ENCODE data around the gene CAMK2A.

Gene CAMK2A

DNA sequence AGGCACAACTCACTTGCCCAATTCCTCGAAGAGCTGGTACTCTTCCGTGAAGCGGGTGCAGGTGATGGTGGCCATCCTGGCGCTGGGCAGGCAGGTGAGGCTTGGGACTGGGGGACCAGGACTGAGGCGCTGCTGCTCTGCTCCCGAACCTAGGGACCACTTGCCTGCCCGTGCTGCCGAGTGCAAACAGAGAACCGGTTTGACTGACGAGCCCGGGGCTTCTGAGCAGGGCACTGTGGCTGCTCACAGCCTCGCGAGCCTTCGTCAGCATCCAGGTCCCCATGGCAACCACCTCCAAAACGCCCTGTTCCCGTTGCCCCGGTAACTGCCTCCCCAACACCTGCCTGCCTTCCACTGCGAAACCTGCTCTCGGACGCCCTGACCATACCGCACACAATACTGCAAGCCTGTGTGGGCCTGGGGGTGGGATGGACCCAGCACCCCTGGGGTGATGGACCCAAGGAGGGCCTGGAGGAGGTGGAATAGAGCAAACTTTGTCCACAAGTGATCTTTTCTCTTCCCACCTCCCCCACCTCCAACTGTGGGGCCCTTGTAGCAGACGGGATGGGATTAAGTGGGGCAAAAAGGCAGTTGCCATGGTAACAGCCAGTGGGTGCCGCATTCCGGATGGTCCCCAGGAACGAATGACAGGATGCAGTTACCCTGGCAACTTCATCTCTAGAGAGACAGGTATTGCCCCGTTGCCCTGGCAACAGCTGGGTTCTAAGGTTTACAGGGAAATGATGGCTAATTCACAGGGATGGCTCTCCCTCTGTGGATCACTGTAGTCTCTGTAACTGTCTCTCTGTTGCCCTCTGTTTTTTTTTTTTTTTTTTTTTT lies at the start of gene CAMK2A:
Gene CAMK2A, minus strand, starts transcription at position 223 of the 840 bp plus-strand sequence. Its CDS starts 148 bp downstream, at position 75.
- Mint-ChIP-seq H3K36me3 (ENCODE audit: low read depth) (no peaks in the 10 kb centered on the region), H3K9me3 (no peaks in the 10 kb centered on the region), H3K27me3 (no peaks in the 10 kb centered on the region), H3K4me1 (ENCODE audit: low read depth) (no peaks in the 10 kb centered on the region), H3K27ac (no peak within 1 kb of the TSS), H3K4me3 (no peak within 1 kb of the TSS)

DNA sequence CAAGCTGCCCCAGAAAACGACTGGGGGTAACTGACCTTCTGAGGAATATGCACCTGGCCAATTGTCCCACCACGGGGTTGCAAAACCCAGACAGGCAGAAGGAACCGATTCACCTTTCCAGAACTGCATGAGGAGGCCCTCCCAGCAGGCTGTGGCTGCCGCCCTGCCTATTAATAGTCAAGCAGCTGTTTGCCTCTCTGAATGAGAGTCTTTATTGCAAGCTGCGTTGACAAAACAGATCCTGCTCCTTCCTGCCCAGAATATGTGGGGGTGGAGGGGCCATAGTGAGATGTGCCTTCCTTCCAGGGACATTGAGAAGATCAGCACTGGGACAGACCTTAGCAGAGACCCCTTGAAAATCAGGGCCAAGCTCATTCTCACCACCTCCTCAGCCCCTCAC lies 49.6 kb upstream of the CAMK2A start:
- Mint-ChIP-seq H3K4me3 (no peak overlapping the region), H3K4me1 (ENCODE audit: low read depth) (peaks cover 11% of the 10 kb centered on the region), H3K36me3 (ENCODE audit: low read depth) (no peaks in the 10 kb centered on the region), H3K27ac (no peak overlapping the region), H3K27me3 (no peaks in the 10 kb centered on the region), H3K9me3 (no peaks in the 10 kb centered on the region)

DNA sequence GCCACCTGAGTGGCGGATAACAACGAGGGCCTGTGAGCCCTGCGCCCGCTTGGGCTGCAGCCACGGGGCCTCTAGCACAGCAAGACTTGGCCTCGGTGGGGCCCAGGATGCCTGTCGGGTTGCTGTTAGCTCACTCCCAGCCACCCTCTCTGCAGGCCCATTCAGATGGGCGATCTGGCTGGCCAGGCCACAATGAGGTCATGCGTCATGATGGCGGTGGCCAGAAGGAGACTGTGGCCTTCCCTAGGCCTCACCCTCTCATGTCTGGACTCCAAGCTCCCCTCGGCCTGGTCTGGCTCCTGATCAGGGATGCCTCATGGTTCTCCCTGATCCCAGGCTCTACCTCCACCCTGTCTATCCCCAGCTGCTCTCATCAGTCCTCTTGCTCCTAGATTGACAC lies 49.0 kb upstream of the CAMK2A start:
- H3K9me3 Mint-ChIP-seq: no peaks in the 10 kb centered on the region
- H3K4me3 Mint-ChIP-seq: no peak overlapping the region
- no peak overlapping the region for H3K27ac Mint-ChIP-seq
- peaks cover 11% of the 10 kb centered on the region for H3K4me1 Mint-ChIP-seq (ENCODE audit: low read depth)
- H3K27me3 Mint-ChIP-seq: no peaks in the 10 kb centered on the region
- no peaks in the 10 kb centered on the region for H3K36me3 Mint-ChIP-seq (ENCODE audit: low read depth)

DNA sequence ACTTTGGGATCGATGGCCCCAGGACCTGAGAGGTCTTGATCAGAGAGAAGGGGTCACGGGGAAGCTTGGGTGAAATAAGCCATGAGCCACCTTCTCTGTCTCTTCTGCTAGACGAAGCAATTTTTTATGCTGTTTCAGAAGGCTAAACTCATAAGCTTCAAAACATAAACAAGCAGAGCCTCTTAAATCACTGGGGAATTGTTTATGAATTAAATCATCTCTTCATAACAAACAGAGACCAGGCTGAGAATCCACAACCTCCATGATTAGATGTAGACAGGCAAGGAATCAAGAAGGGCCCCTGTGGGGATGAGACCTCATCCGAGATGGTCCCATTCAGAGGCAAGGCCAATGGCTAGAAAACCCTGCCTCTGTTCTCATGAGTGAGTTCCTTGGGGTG lies 46.2 kb upstream of the CAMK2A start:
- no peaks in the 10 kb centered on the region for H3K9me3 Mint-ChIP-seq
- H3K27ac Mint-ChIP-seq: no peak overlapping the region
- H3K27me3 Mint-ChIP-seq: no peaks in the 10 kb centered on the region
- no peaks in the 10 kb centered on the region for H3K36me3 Mint-ChIP-seq (ENCODE audit: low read depth)
- peaks cover 3% of the 10 kb centered on the region for H3K4me1 Mint-ChIP-seq (ENCODE audit: low read depth)
- no peak overlapping the region for H3K4me3 Mint-ChIP-seq

DNA sequence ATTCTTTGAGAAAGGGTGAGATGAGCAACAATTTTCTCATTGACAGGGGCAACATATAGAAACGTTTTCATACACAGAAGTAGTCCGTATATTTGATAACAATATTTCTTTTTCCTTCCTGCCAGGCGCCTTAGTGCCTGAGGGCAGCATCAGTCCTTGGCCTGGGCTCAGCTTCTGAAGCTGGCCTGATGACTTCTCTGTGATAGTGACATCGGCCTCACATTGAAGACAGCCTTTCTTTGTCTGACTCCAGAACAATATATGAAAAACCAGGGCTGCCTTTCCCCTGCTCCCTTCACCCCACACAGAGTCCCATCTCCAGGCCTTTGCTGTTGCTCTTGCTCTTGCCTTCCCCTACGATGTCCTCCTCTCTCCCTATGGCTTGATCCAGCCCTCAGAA lies 43.8 kb upstream of the CAMK2A start:
- Mint-ChIP-seq H3K27me3 (no peaks in the 10 kb centered on the region), H3K27ac (no peak overlapping the region), H3K4me3 (no peak overlapping the region), H3K4me1 (ENCODE audit: low read depth) (no peaks in the 10 kb centered on the region), H3K36me3 (ENCODE audit: low read depth) (no peaks in the 10 kb centered on the region), H3K9me3 (no peaks in the 10 kb centered on the region)

DNA sequence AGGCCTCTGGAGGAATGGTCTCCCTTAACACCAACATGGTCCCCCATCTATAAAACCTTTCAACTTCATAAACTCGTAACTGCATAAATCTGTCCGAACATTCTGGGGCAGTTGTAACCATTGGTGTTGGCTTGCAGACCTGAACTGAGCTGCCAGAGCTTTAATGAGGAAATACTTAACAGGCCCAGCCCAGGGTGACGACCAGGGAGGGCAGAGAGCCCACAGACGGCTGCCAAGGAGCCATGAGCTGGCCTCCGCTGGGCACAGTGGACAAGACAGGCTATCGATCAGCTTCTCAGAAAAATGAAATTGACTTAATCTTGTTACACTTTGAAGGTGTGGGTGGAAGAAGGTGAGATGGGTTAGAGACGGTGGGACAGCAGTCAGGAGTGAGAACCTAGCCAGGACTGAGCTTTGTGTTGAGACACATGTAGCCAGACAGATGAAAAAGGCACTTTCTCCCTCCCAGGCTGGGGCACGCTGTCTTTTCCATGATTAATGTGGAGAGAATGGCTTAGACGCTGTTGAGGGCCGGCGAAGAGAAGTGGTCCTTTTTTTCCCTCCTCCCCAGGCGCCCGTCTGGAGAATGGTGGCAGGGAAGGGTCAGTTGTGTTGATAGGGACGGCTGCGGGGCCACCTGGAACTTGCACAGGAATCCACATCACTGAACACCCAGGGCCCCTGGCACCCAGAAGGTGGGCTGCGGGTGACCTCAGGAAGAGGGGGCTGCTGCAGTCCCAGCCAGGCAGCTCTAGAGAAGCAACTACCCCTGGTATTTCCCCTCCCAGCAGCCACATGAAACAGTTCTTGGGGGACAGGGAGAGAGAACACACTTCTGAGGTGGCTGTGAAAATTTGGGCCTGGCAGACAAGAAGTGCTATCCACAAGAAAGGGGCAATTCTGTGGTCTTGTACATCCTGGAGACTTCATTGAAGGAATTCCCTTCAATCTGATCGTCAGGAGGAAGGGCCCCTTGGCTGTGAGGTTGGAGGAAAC lies 40.6 kb upstream of the CAMK2A start:
- Mint-ChIP-seq H3K27me3 (no peaks in the 10 kb centered on the region), H3K4me3 (no peak overlapping the region), H3K36me3 (ENCODE audit: low read depth) (no peaks in the 10 kb centered on the region), H3K27ac (no peak overlapping the region), H3K9me3 (no peaks in the 10 kb centered on the region), H3K4me1 (ENCODE audit: low read depth) (no peaks in the 10 kb centered on the region)

DNA sequence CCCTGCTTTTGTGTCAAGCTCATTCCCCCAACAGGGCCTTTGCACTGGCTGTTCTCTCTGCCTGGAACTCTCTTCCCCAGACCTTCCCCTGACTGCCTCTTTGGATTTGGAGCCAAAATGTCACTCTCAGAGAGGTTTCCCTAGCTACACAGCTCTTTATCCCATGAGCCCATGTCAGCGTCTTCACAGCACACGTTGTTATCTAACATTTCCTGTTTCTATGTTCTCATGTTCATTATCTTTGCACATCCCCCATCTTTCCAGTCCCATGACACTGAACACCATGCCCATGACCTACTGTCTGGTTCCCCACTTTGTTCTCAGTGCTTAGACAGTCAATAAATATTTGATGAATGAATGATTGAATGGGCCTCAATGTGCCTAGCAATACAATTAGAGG lies 39.5 kb upstream of the CAMK2A start:
- no peaks in the 10 kb centered on the region for H3K4me1 Mint-ChIP-seq (ENCODE audit: low read depth)
- no peaks in the 10 kb centered on the region for H3K9me3 Mint-ChIP-seq
- H3K36me3 Mint-ChIP-seq (ENCODE audit: low read depth): no peaks in the 10 kb centered on the region
- no peak overlapping the region for H3K4me3 Mint-ChIP-seq
- no peaks in the 10 kb centered on the region for H3K27me3 Mint-ChIP-seq
- no peak overlapping the region for H3K27ac Mint-ChIP-seq

DNA sequence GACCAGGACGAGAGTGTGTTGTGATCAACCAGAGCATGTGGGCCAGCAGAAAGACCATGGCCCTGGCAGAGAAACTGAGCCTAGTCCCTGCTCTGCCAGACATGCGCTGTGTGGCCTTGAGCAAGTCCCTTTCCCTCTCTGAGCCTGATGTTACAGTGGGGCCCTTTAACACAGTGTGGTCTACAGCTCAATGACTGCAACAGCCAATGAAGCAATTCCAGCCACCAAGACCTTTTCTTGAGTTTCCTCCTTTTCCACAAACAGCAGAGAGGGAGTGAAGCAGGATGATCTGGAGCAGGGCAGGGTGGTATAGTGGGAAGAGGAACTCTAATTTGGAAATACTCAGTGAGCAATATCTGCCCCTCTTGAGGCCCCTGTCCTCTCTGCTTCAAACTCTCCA lies 38.9 kb upstream of the CAMK2A start:
- H3K36me3 Mint-ChIP-seq (ENCODE audit: low read depth): no peaks in the 10 kb centered on the region
- no peak overlapping the region for H3K4me3 Mint-ChIP-seq
- no peaks in the 10 kb centered on the region for H3K27me3 Mint-ChIP-seq
- H3K27ac Mint-ChIP-seq: no peak overlapping the region
- no peaks in the 10 kb centered on the region for H3K4me1 Mint-ChIP-seq (ENCODE audit: low read depth)
- H3K9me3 Mint-ChIP-seq: no peaks in the 10 kb centered on the region

DNA sequence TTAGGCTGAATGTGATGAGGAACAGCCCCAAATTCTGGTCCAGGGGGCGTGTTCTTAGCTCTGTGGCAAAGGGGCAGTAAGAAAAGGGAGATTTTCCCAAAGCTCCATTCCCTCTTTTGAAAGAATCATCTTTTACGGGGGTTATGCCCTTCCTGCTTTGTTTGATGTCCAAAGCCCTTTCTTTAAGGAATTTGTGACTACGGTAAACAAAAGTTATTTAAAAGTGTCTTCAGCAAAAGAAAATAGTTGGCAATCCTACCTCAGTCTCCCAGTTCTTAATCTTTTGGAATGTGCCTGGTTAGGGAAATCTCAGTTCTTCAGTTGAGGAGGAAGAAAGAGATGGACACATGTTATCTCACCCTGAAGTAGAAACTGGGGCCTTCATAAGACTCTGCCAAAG lies 37.6 kb upstream of the CAMK2A start:
- Mint-ChIP-seq H3K4me3 (no peak overlapping the region), H3K9me3 (no peaks in the 10 kb centered on the region), H3K36me3 (ENCODE audit: low read depth) (no peaks in the 10 kb centered on the region), H3K27me3 (no peaks in the 10 kb centered on the region), H3K27ac (no peak overlapping the region), H3K4me1 (ENCODE audit: low read depth) (no peaks in the 10 kb centered on the region)

DNA sequence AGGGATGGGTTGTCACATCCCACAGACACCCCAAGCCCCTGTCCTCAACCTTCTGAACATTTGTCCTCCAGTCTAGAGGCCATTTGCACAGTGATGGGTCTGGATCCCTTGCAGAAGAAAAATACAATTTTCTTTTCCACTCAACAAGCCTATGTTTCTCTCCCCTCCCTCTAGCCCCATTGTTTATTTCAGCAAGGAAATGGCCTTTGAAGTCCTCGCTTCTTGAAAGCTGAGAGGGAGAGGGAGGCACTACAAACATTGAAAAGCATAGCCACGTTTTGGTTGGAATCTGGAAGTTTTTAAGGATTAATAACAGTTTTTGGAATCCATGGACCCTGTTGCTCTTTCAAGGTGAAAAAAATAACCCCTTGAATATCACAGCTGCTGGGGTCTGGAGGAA lies 37.1 kb upstream of the CAMK2A start:
- Mint-ChIP-seq H3K9me3 (peaks cover under 1% of the 10 kb centered on the region), H3K27ac (no peak overlapping the region), H3K4me1 (ENCODE audit: low read depth) (no peaks in the 10 kb centered on the region), H3K4me3 (no peak overlapping the region), H3K36me3 (ENCODE audit: low read depth) (no peaks in the 10 kb centered on the region), H3K27me3 (no peaks in the 10 kb centered on the region)

DNA sequence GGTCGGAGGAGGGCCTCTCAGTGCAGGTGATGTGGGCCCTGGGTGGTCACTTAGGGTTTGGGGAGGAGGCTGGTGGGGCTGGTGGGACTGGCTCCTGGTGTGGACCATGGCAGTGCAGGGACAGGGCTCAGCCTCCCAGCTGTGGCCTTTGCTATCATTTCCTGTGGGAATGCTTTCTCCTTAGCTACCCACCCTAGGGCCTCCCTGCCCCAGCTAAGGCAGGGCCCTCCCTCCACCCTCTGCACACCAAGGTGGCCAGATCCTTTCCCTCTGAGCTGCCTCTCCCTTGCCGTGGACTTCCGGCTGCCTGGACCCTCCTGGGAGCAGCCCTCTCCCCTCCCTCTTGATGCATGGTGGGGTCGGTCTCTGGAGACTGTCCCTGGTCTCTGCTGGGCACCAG lies 35.9 kb upstream of the CAMK2A start:
- Mint-ChIP-seq H3K27me3 (no peaks in the 10 kb centered on the region), H3K27ac (no peak overlapping the region)

DNA sequence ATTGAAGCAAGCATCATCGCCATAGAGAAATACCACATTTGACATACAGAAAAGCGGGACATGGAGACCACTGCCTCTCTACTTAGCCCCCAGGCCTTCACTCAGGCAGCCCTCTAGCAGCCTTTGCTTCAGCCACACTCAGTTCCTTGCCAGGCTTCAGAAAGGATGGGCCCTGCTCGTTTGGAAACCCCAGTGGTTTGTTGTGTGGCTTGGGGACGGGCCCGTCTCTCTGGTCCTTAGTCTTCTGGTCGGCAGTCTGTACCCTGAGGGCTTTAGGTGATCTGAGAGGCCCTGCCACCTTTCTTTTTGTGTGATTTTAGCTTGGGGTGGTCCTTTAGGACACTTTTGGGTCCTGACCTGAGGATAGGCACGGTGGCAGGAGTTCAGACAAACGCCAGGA lies 34.2 kb upstream of the CAMK2A start:
- no peak overlapping the region for H3K27ac Mint-ChIP-seq
- no peaks in the 10 kb centered on the region for H3K36me3 Mint-ChIP-seq (ENCODE audit: low read depth)
- no peaks in the 10 kb centered on the region for H3K4me1 Mint-ChIP-seq (ENCODE audit: low read depth)
- H3K9me3 Mint-ChIP-seq: peaks cover 4% of the 10 kb centered on the region
- no peak overlapping the region for H3K4me3 Mint-ChIP-seq
- H3K27me3 Mint-ChIP-seq: no peaks in the 10 kb centered on the region

More for the DNA sequence above, 35.9 kb upstream of the CAMK2A start:
- no peaks in the 10 kb centered on the region for H3K4me1 Mint-ChIP-seq (ENCODE audit: low read depth)
- H3K36me3 Mint-ChIP-seq (ENCODE audit: low read depth): no peaks in the 10 kb centered on the region
- no peak overlapping the region for H3K4me3 Mint-ChIP-seq
- peaks cover 4% of the 10 kb centered on the region for H3K9me3 Mint-ChIP-seq

DNA sequence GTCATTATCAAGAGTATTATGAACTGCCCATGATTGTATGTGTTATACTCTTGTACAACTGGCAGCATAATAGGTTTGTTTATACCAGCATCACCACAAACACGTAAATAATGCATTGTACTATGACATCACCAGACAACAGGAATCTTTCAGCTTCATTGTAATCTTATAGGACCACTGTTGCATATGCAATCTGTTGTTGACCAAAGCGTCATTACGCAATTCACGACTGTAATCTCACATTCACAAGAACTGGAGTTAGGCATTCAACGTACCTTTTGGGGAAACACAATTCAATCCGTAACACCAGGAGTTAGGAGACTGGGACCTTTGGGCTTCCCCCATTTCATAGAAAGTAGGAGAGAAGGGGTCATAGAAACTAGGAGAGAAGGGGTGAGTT lies 33.5 kb upstream of the CAMK2A start:
- no peak overlapping the region for H3K4me3 Mint-ChIP-seq
- H3K27me3 Mint-ChIP-seq: no peaks in the 10 kb centered on the region
- H3K27ac Mint-ChIP-seq: no peak overlapping the region
- H3K4me1 Mint-ChIP-seq (ENCODE audit: low read depth): no peaks in the 10 kb centered on the region
- H3K36me3 Mint-ChIP-seq (ENCODE audit: low read depth): no peaks in the 10 kb centered on the region
- peaks cover 4% of the 10 kb centered on the region for H3K9me3 Mint-ChIP-seq

DNA sequence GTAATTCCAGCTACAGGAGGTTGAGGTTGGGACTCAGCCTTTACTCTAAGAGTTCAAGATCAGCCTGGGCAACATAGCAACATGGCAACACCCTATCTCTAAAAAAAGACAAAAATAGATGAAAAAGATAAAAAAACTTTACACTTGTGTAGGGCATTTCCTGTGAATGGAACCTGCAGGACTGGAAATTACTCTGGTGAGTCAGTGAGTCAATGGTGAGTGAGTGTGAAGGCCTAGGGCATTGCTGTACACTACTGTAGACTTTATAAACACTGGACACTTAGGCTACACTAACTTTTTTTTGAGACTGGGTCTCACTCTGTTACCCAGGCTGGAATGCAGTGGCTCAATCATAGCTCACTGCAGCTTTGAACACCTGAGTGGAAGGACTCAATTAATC lies 32.6 kb upstream of the CAMK2A start:
- Mint-ChIP-seq H3K27me3 (no peaks in the 10 kb centered on the region), H3K4me3 (no peak overlapping the region), H3K4me1 (ENCODE audit: low read depth) (peaks cover 3% of the 10 kb centered on the region), H3K9me3 (peaks cover 4% of the 10 kb centered on the region), H3K27ac (no peak overlapping the region), H3K36me3 (ENCODE audit: low read depth) (no peaks in the 10 kb centered on the region)

DNA sequence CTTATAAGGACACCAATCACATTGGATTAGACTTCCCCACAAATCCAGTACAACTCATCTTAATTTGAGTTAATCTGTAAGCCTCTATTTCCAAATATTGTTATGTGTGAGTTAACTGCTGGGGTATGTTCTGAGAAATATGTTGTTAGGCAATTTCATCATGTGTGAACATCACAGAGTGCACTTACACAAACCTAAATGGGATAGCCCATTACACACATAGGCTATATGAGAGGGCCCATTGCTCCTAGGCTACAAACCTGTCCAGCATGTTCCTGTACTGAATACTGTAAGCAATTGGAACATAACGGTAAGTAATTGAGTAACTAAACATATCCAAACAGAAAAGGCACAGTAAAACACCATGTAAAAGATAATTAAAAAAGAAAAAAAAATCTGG lies 32.2 kb upstream of the CAMK2A start:
- Mint-ChIP-seq H3K4me1 (ENCODE audit: low read depth) (peaks cover 3% of the 10 kb centered on the region), H3K9me3 (peaks cover 4% of the 10 kb centered on the region), H3K27ac (no peak overlapping the region), H3K4me3 (no peak overlapping the region), H3K27me3 (no peaks in the 10 kb centered on the region), H3K36me3 (ENCODE audit: low read depth) (no peaks in the 10 kb centered on the region)
